ENCODE measurements around the gene TGFBI. TPM values are rescaled to one million over a fixed set of nuclear protein-coding genes. Genes with fewer than 3 reads are reported as not detected.

The TGFBI gene
- total and polyA plus RNA-seq, 9 of the 15 experiments (the other 6 are each of a cell fraction or from before 2014, with no cell fraction given) = 0.05 to 0.62 (median 0.08) TPM; not detected in 6

- TF ChIP-seq SNAPC5 (CRISPR knock-in tag; IDR thresholded peaks at IDR 0.05) = no peak
- no peak for TF ChIP-seq ZNF184 (CRISPR knock-in tag; IDR thresholded peaks at IDR 0.05)
- TF ChIP-seq ARHGAP35 (IDR thresholded peaks at IDR 0.05; ENCODE audit: partially characterized antibody) = no peak
- TF ChIP-seq ZBTB17 (CRISPR knock-in tag; IDR thresholded peaks at IDR 0.05) = no peak
- TF ChIP-seq TCF7 (IDR thresholded peaks at IDR 0.05; ENCODE audit: borderline replicate concordance) = no peak
- TF ChIP-seq HES1 (IDR thresholded peaks at IDR 0.05; ENCODE audit: low read depth) = no peak
- no peak for TF ChIP-seq MCM2 (IDR thresholded peaks at IDR 0.05; ENCODE audit: low read depth)
- no peak for TF ChIP-seq TSHZ1 (CRISPR knock-in tag; IDR thresholded peaks at IDR 0.05)
- peak in 1 of 2 experiments; percentile 71; a peak in 1 of 4 replicates for TF ChIP-seq SRF (CRISPR knock-in tag; IDR thresholded peaks at IDR 0.05)
- no peak for TF ChIP-seq ZNF586 (CRISPR knock-in tag; conservative IDR thresholded peaks at IDR 0.05)
- no peak for TF ChIP-seq HDAC1 (IDR thresholded peaks at IDR 0.05)
- TF ChIP-seq GABPA (tag; conservative IDR thresholded peaks at IDR 0.05; ENCODE audit: low read depth) = peak; percentile 24; the same call in 1 of the 2 replicates
- no peak for TF ChIP-seq UBTF (IDR thresholded peaks at IDR 0.05; ENCODE audit: borderline replicate concordance in 1 of 2, low read depth in 2 of 2, low read length in 2 of 2)
- peak; percentile 61 for TF ChIP-seq SMAD4 (CRISPR knock-in tag; conservative IDR thresholded peaks at IDR 0.05)
- TF ChIP-seq E2F8 (IDR thresholded peaks at IDR 0.05; ENCODE audit: low read depth, partially characterized antibody) = no peak
Observed at GRCh38 chr5:136082390-136083193, 53.8 kb downstream of the TGFBI start (continued).
